ENCODE data around the gene EXOC6B. TPM values are rescaled to one million over a fixed set of nuclear protein-coding genes. Genes with fewer than 3 reads are reported as not detected.

EXOC6B gene
- total RNA-seq, 1 donor from 2014 or later = 32.2 TPM

- no peak for DNase-seq (ENCODE audit: low spot score)
- Mint-ChIP-seq H3K4me3 (ENCODE audit: unreplicated experiment) (no peak overlapping the region), H3K27me3 (ENCODE audit: low read depth) (no peaks in the 10 kb centered on the region), H3K9me3 (ENCODE audit: low read depth) (peaks cover 13% of the 10 kb centered on the region), H3K36me3 (ENCODE audit: low read depth) (peaks cover 3% of the 10 kb centered on the region), H3K27ac (ENCODE audit: unreplicated experiment) (no peak overlapping the region), H3K4me1 (ENCODE audit: low read depth) (no peaks in the 10 kb centered on the region)
- TF ChIP-seq CTCF (IDR thresholded peaks at IDR 0.05) = no peak
Observed at GRCh38 chr2:72389447-72389846, 436.4 kb downstream of the EXOC6B start.

DNA sequence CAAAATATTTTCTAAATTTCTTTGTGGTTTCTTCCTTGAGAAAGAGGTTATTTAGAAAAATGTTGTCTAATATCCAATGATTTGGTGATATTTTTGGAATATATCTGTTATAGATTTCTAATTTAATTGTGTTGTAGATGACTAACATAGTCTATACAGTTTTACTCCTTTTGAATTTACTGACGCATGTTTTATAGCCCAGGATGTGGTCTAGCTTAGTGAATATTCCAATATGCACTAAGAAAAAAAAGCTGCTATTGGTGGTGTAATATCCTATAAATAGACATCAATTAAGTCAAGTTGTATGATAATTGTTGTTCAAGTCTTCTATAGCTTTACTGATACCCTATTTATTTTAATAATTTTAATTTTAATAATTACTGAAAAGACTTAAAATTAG is 437.6 kb downstream of the EXOC6B start:
- no peaks in the 10 kb centered on the region for H3K27me3 Mint-ChIP-seq (ENCODE audit: low read depth)
- H3K27ac Mint-ChIP-seq (ENCODE audit: unreplicated experiment) = no peak overlapping the region
- no peak overlapping the region for H3K4me3 Mint-ChIP-seq (ENCODE audit: unreplicated experiment)
- no peaks in the 10 kb centered on the region for H3K4me1 Mint-ChIP-seq (ENCODE audit: low read depth)
- DNase-seq (ENCODE audit: low spot score) = no peak
- H3K9me3 Mint-ChIP-seq (ENCODE audit: low read depth) = peaks cover 16% of the 10 kb centered on the region
- no peak for TF ChIP-seq CTCF (IDR thresholded peaks at IDR 0.05)
- peaks cover 3% of the 10 kb centered on the region for H3K36me3 Mint-ChIP-seq (ENCODE audit: low read depth)

- TF ChIP-seq CTCF (IDR thresholded peaks at IDR 0.05) = no peak
- Mint-ChIP-seq H3K36me3 (ENCODE audit: low read depth) (peaks cover 3% of the 10 kb centered on the region), H3K4me3 (ENCODE audit: unreplicated experiment) (no peak overlapping the region), H3K9me3 (ENCODE audit: low read depth) (peaks cover 24% of the 10 kb centered on the region), H3K4me1 (ENCODE audit: low read depth) (no peaks in the 10 kb centered on the region), H3K27me3 (ENCODE audit: low read depth) (no peaks in the 10 kb centered on the region), H3K27ac (ENCODE audit: unreplicated experiment) (no peak overlapping the region)
- DNase-seq (ENCODE audit: low spot score) = no peak
Observed at GRCh38 chr2:72386288-72386687, 439.5 kb downstream of the EXOC6B start.

GRCh38 chr2:72378753-72379348 is 447.0 kb downstream of the EXOC6B start:
- DNase-seq (ENCODE audit: low spot score) = no peak
- H3K36me3 Mint-ChIP-seq (ENCODE audit: low read depth) = peaks cover 13% of the 10 kb centered on the region
- no peaks in the 10 kb centered on the region for H3K27me3 Mint-ChIP-seq (ENCODE audit: low read depth)
- H3K27ac Mint-ChIP-seq (ENCODE audit: unreplicated experiment) = no peak overlapping the region
- peaks cover 15% of the 10 kb centered on the region for H3K9me3 Mint-ChIP-seq (ENCODE audit: low read depth)
- no peak overlapping the region for H3K4me3 Mint-ChIP-seq (ENCODE audit: unreplicated experiment)
- no peak for TF ChIP-seq CTCF (IDR thresholded peaks at IDR 0.05)
- H3K4me1 Mint-ChIP-seq (ENCODE audit: low read depth) = no peaks in the 10 kb centered on the region

DNA sequence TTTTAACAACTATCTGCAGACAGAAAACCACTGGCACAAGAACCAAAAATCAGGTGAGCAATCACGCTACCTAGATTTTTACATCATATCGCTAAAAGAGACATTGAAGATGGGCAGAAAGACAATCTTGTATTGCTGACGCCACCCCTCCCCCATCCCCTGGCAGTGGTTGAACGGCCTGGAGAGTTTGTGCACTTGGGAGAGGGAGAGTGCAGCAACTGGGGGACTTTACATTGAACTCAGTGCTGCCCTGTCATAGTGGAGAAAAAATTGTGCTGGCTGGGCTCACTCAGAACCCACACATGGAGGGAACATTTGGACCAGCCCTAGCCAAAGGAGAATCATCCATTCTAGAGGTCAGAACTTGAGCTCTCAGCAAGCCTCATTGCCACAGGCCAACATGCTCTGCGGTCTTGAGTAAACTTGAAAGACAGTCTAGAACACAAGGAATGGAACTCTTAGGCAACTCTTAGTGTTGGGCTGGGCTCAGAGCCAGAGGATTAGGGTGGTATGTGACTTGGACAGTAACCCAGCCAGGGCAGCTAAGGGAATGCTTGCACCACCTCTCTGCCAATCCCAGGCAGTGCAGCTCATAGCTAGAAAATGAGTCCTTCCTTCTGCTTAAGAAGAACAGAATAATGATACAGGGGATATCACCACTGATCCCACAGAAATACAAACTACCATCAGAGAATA is 458.2 kb downstream of the EXOC6B start:
- Mint-ChIP-seq H3K27ac (ENCODE audit: unreplicated experiment) (no peak overlapping the region), H3K27me3 (ENCODE audit: low read depth) (no peaks in the 10 kb centered on the region), H3K4me1 (ENCODE audit: low read depth) (no peaks in the 10 kb centered on the region), H3K9me3 (ENCODE audit: low read depth) (peaks cover 23% of the 10 kb centered on the region), H3K36me3 (ENCODE audit: low read depth) (peaks cover 16% of the 10 kb centered on the region), H3K4me3 (ENCODE audit: unreplicated experiment) (no peak overlapping the region)
- peak; percentile 34 for TF ChIP-seq CTCF (IDR thresholded peaks at IDR 0.05)
- no peak for DNase-seq (ENCODE audit: low spot score)

Data from chondrocyte (in vitro differentiated cells).